ENCODE measurements around the gene FOS.

FOS gene

DNA sequence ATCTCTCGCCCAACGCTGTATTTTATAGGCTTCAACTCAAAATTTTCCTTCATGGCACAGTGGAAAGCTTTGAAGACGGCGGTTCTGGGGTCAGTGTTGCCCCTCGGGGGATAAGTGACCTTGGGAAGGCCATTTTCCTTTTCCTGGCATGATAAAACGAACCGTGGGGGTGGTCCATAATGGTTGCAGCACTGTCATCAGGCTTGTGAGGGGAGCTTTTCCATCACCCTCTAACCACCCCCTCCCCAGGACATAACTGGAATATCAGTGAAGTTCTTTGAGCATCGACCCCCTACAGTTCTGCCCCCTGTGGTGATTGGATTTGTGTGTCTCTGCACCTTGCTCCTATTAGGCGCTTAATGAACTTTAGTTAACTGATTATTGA lies 16.0 kb downstream of the FOS start:
- Histone ChIP-seq H3K27me3 (ENCODE audit: insufficient read depth, low read length) (no peaks in the 10 kb centered on the region), H3K4me1 (ENCODE audit: control insufficient read depth in 1 of 2, insufficient read depth in 2 of 2, low read length in 2 of 2) (peaks cover 14 to 16% of the 10 kb centered on the region in 2 experiments), H2AFZ (ENCODE audit: insufficient read depth, low read length, poor library complexity) (peak overlapping the region; percentile 80), H3K23ac (ENCODE audit: low read length) (no peak overlapping the region), H3K4me3 (ENCODE audit: low read depth, low read length) (peak overlapping the region; percentile 73), H3K27ac (ENCODE audit: low read depth, low read length) (peak overlapping the region; percentile 83), H4K8ac (ENCODE audit: low read depth, low read length) (peak overlapping the region; percentile 88), H4K91ac (ENCODE audit: low read depth, low read length) (peak overlapping the region; percentile 84), H3K36me3 (ENCODE audit: control insufficient read depth in 1 of 2, insufficient read depth in 2 of 2, low read length in 2 of 2) (no peaks in the 10 kb centered on the region), H3K79me1 (ENCODE audit: low read length) (peaks cover 26% of the 10 kb centered on the region), H3K18ac (ENCODE audit: low read length) (peak overlapping the region; percentile 86), H2BK120ac (ENCODE audit: insufficient read depth, low read length, poor library complexity) (peak overlapping the region; percentile 86), H2AK5ac (ENCODE audit: low read length) (peak overlapping the region; percentile 21), H3K4ac (ENCODE audit: low read depth, low read length) (peak overlapping the region; percentile 48), H2BK12ac (ENCODE audit: low read length) (peak overlapping the region; percentile 46), H3K4me2 (ENCODE audit: low read length) (peak overlapping the region; percentile 97), H3K9me3 (ENCODE audit: insufficient read depth, low read depth, low read length) (no peaks in the 10 kb centered on the region), H3K9ac (ENCODE audit: low read length) (peak overlapping the region; percentile 65), H2BK5ac (ENCODE audit: low read depth, low read length, poor library complexity) (peak overlapping the region; percentile 82), H3K79me2 (ENCODE audit: control insufficient read depth, insufficient read depth, low read length, poor library complexity) (peaks cover 1% of the 10 kb centered on the region), H4K12ac (ENCODE audit: low read depth, low read length) (peak overlapping the region; percentile 48), H3K14ac (ENCODE audit: low read length) (peak overlapping the region; percentile 86)
- WGBS (ENCODE audit: extremely low coverage, insufficient coverage, insufficient read length) = no CpG with 5 or more reads among the region's 9 CpGs
- no peak for DNase-seq

DNA sequence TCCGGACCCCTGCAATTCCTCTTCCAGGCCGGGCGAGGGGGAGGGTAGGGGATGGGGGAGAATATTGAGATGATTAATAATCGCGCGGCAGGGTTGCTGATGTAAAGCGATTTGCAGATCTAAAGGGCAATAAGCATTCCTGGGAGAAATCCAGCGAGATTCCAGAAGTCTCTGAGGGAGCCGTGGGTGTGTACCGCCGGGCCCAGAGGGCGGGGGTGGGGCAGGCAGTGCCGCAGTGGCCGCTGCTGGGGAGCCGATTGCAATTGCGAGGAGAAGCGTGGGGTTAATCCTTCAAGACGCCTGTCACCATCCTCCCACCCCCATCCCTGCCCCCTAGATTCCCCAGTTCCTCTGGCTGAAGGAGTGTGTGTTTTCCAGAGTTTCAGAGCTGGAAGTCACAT lies 16.4 kb downstream of the FOS start:
- Histone ChIP-seq H3K79me1 (ENCODE audit: low read length) (peaks cover 26% of the 10 kb centered on the region), H3K23ac (ENCODE audit: low read length) (no peak overlapping the region), H3K14ac (ENCODE audit: low read length) (no peak overlapping the region), H3K4me1 (ENCODE audit: control insufficient read depth in 1 of 2, insufficient read depth in 2 of 2, low read length in 2 of 2) (peaks cover 14 to 18% of the 10 kb centered on the region in 2 experiments), H3K9ac (ENCODE audit: low read length) (no peak overlapping the region), H3K4me3 (ENCODE audit: low read depth, low read length) (peak overlapping the region; percentile 73), H3K18ac (ENCODE audit: low read length) (no peak overlapping the region), H2BK12ac (ENCODE audit: low read length) (no peak overlapping the region), H4K12ac (ENCODE audit: low read depth, low read length) (no peak overlapping the region), H2BK120ac (ENCODE audit: insufficient read depth, low read length, poor library complexity) (no peak overlapping the region), H3K27ac (ENCODE audit: low read depth, low read length) (peak overlapping the region; percentile 83), H3K9me3 (ENCODE audit: insufficient read depth, low read depth, low read length) (no peaks in the 10 kb centered on the region), H2AFZ (ENCODE audit: insufficient read depth, low read length, poor library complexity) (no peak overlapping the region), H4K8ac (ENCODE audit: low read depth, low read length) (no peak overlapping the region), H3K27me3 (ENCODE audit: insufficient read depth, low read length) (no peaks in the 10 kb centered on the region), H3K79me2 (ENCODE audit: control insufficient read depth, insufficient read depth, low read length, poor library complexity) (peaks cover 1% of the 10 kb centered on the region), H3K36me3 (ENCODE audit: control insufficient read depth in 1 of 2, insufficient read depth in 2 of 2, low read length in 2 of 2) (no peaks in the 10 kb centered on the region), H4K91ac (ENCODE audit: low read depth, low read length) (peak overlapping the region; percentile 84), H2BK5ac (ENCODE audit: low read depth, low read length, poor library complexity) (no peak overlapping the region), H3K4me2 (ENCODE audit: low read length) (peak overlapping the region; percentile 97), H2AK5ac (ENCODE audit: low read length) (no peak overlapping the region), H3K4ac (ENCODE audit: low read depth, low read length) (peak overlapping the region; percentile 48)
- peak; percentile 71 to 84 for DNase-seq
- WGBS (ENCODE audit: extremely low coverage, insufficient coverage, insufficient read length) = no CpG with 5 or more reads among the region's 18 CpGs

- H2BK12ac ChIP-seq (ENCODE audit: low read length) = peak overlapping the region; percentile 88
- H2AK5ac ChIP-seq (ENCODE audit: low read length) = no peak overlapping the region
- H3K4ac ChIP-seq (ENCODE audit: low read depth, low read length) = peak overlapping the region; percentile 44
- H3K4me1 ChIP-seq (ENCODE audit: control insufficient read depth in 1 of 2, insufficient read depth in 2 of 2, low read length in 2 of 2) = peaks cover 14 to 18% of the 10 kb centered on the region in 2 experiments
- H3K14ac ChIP-seq (ENCODE audit: low read length) = peak overlapping the region; percentile 69
- peak overlapping the region; percentile 13 for H3K18ac ChIP-seq (ENCODE audit: low read length)
- H3K9me3 ChIP-seq (ENCODE audit: insufficient read depth, low read depth, low read length) = no peaks in the 10 kb centered on the region
- H3K23ac ChIP-seq (ENCODE audit: low read length) = no peak overlapping the region
- peak overlapping the region; percentile 52 for H2AFZ ChIP-seq (ENCODE audit: insufficient read depth, low read length, poor library complexity)
- WGBS (ENCODE audit: extremely low coverage, insufficient coverage, insufficient read length) = no CpG with 5 or more reads among the region's 19 CpGs
- peak overlapping the region; percentile 83 for H3K27ac ChIP-seq (ENCODE audit: low read depth, low read length)
- peaks cover 1% of the 10 kb centered on the region for H3K79me2 ChIP-seq (ENCODE audit: control insufficient read depth, insufficient read depth, low read length, poor library complexity)
- peak overlapping the region; percentile 32 for H4K12ac ChIP-seq (ENCODE audit: low read depth, low read length)
- peak overlapping the region; percentile 66 for H2BK5ac ChIP-seq (ENCODE audit: low read depth, low read length, poor library complexity)
- H4K8ac ChIP-seq (ENCODE audit: low read depth, low read length) = peak overlapping the region; percentile 67
- peak; percentile 81 to 84 for DNase-seq
- H3K27me3 ChIP-seq (ENCODE audit: insufficient read depth, low read length) = no peaks in the 10 kb centered on the region
- peaks cover 26% of the 10 kb centered on the region for H3K79me1 ChIP-seq (ENCODE audit: low read length)
- H2BK120ac ChIP-seq (ENCODE audit: insufficient read depth, low read length, poor library complexity) = peak overlapping the region; percentile 87
- H3K9ac ChIP-seq (ENCODE audit: low read length) = no peak overlapping the region
- peak overlapping the region; percentile 60 for H4K91ac ChIP-seq (ENCODE audit: low read depth, low read length)
- peak overlapping the region; percentile 97 for H3K4me2 ChIP-seq (ENCODE audit: low read length)
- no peak overlapping the region for H3K4me3 ChIP-seq (ENCODE audit: low read depth, low read length)
- no peaks in the 10 kb centered on the region for H3K36me3 ChIP-seq (ENCODE audit: control insufficient read depth in 1 of 2, insufficient read depth in 2 of 2, low read length in 2 of 2)
Measured at GRCh38 chr14:75295491-75296345, 17.1 kb downstream of the FOS start.

GRCh38 chr14:75297411-75298040 lies 18.9 kb downstream of the FOS start:
- no peak overlapping the region for H4K12ac ChIP-seq (ENCODE audit: low read depth, low read length)
- no peak overlapping the region for H2BK120ac ChIP-seq (ENCODE audit: insufficient read depth, low read length, poor library complexity)
- no CpG with 5 or more reads among the region's 10 CpGs for WGBS (ENCODE audit: extremely low coverage, insufficient coverage, insufficient read length)
- peak in 1 of 2 donors; percentile 40 for DNase-seq
- H3K4ac ChIP-seq (ENCODE audit: low read depth, low read length) = no peak overlapping the region
- H4K91ac ChIP-seq (ENCODE audit: low read depth, low read length) = no peak overlapping the region
- peaks cover 37% of the 10 kb centered on the region for H3K79me1 ChIP-seq (ENCODE audit: low read length)
- H3K79me2 ChIP-seq (ENCODE audit: control insufficient read depth, insufficient read depth, low read length, poor library complexity) = peaks cover 1% of the 10 kb centered on the region
- no peak overlapping the region for H4K8ac ChIP-seq (ENCODE audit: low read depth, low read length)
- no peak overlapping the region for H3K18ac ChIP-seq (ENCODE audit: low read length)
- no peak overlapping the region for H2AFZ ChIP-seq (ENCODE audit: insufficient read depth, low read length, poor library complexity)
- H2BK12ac ChIP-seq (ENCODE audit: low read length) = no peak overlapping the region
- H2AK5ac ChIP-seq (ENCODE audit: low read length) = no peak overlapping the region
- no peak overlapping the region for H3K27ac ChIP-seq (ENCODE audit: low read depth, low read length)
- no peaks in the 10 kb centered on the region for H3K36me3 ChIP-seq (ENCODE audit: control insufficient read depth in 1 of 2, insufficient read depth in 2 of 2, low read length in 2 of 2)
- H3K9me3 ChIP-seq (ENCODE audit: insufficient read depth, low read depth, low read length) = peaks cover 4% of the 10 kb centered on the region
- no peak overlapping the region for H3K4me3 ChIP-seq (ENCODE audit: low read depth, low read length)
- peaks cover 28 to 29% of the 10 kb centered on the region in 2 experiments for H3K4me1 ChIP-seq (ENCODE audit: control insufficient read depth in 1 of 2, insufficient read depth in 2 of 2, low read length in 2 of 2)
- H3K14ac ChIP-seq (ENCODE audit: low read length) = no peak overlapping the region
- no peak overlapping the region for H2BK5ac ChIP-seq (ENCODE audit: low read depth, low read length, poor library complexity)
- H3K9ac ChIP-seq (ENCODE audit: low read length) = no peak overlapping the region
- no peak overlapping the region for H3K23ac ChIP-seq (ENCODE audit: low read length)
- H3K27me3 ChIP-seq (ENCODE audit: insufficient read depth, low read length) = no peaks in the 10 kb centered on the region
- no peak overlapping the region for H3K4me2 ChIP-seq (ENCODE audit: low read length)

Measured in trophoblast cell (in vitro differentiated cells and primary cell).